CD14-positive monocyte (primary cell): ENCODE results near the gene CATSPERE. TPM values are rescaled to one million over a fixed set of nuclear protein-coding genes. Genes with fewer than 3 reads are reported as not detected.

Experiments used
- DNase-seq, 3 donors: peaks; one replicate each; pipeline ENCODE4 v3.0.0-alpha.2; 2011 to 2022
- H2AFZ ChIP-seq: 2 replicates; pipeline ENCODE4 v1.6.0; 2012; ENCODE audit warnings: mild to moderate bottlenecking, low read depth, low read length, inconsistent platforms; ENCODE audit not compliant: insufficient read depth, poor library complexity, severe bottlenecking
- H3K27ac ChIP-seq, 2 donors: 1 replicate in 1 of 2; 2 replicates in 1 of 2; pipeline ENCODE4 v1.5.1; 2012 to 2013; ENCODE audit warnings: low read length in 2 of 2, control low read depth in 1 of 2, inconsistent platforms in 1 of 2, low read depth in 1 of 2, mild to moderate bottlenecking in 1 of 2
- H3K27me3 ChIP-seq, 2 donors: one replicate each; pipeline versions ENCODE4 v1.6.0 to v1.6.1; 2011 to 2013; ENCODE audit warnings: low read length in 2 of 2; ENCODE audit not compliant: control insufficient read depth in 2 of 2, insufficient read depth in 2 of 2
- H3K36me3 ChIP-seq, 2 donors: replicated peaks in 1 of 2; 1 replicate in 1 of 2; 2 replicates in 1 of 2; pipeline versions ENCODE4 v1.5.1 to v1.6.1; 2012 to 2013; ENCODE audit warnings: low read length in 2 of 2, control low read depth in 1 of 2, inconsistent platforms in 1 of 2, mild to moderate bottlenecking in 1 of 2; ENCODE audit not compliant: insufficient read depth in 2 of 2, control insufficient read depth in 1 of 2
- H3K4me1 ChIP-seq, 2 donors: 1 replicate in 1 of 2; 2 replicates in 1 of 2; pipeline versions ENCODE4 v1.5.1 to v1.6.1; 2012 to 2013; ENCODE audit warnings: low read length in 2 of 2, control low read depth in 1 of 2, inconsistent platforms in 1 of 2, mild to moderate bottlenecking in 1 of 2, moderate library complexity in 1 of 2; ENCODE audit not compliant: insufficient read depth in 2 of 2, control insufficient read depth in 1 of 2
- H3K4me2 ChIP-seq: replicated peaks from 2 replicates; pipeline ENCODE3; 2012; ENCODE audit warnings: low read length, moderate library complexity, mild to moderate bottlenecking; ENCODE audit not compliant: poor library complexity, severe bottlenecking; ENCODE audit errors: extremely low read depth
- H3K4me3 ChIP-seq, 3 experiments: fragments of 200-600 bp in 1 of 3; sonication (generic) in 1 of 3; replicated peaks in 1 of 3; 1 replicate in 2 of 3; 2 replicates in 1 of 3; pipeline ENCODE4 v1.5.1; 2011 to 2013; ENCODE audit warnings: low read length in 3 of 3, mild to moderate bottlenecking in 3 of 3, control low read depth in 2 of 3, low read depth in 2 of 3, inconsistent platforms in 1 of 3, moderate library complexity in 1 of 3
- H3K79me2 ChIP-seq: 2 replicates; pipeline ENCODE4 v1.6.0; 2012; ENCODE audit warnings: mild to moderate bottlenecking, control low read depth, inconsistent platforms, low read length, moderate library complexity; ENCODE audit not compliant: insufficient read depth
- H3K9ac ChIP-seq: 2 replicates; pipeline ENCODE4 v1.6.0; 2017; ENCODE audit warnings: low read length, mild to moderate bottlenecking; ENCODE audit not compliant: insufficient read depth, poor library complexity, severe bottlenecking
- H3K9me3 ChIP-seq, 2 donors: replicated peaks in 1 of 2; 1 replicate in 1 of 2; 2 replicates in 1 of 2; pipeline versions ENCODE4 v1.5.1 to v1.6.1; 2012 to 2013; ENCODE audit warnings: low read length in 2 of 2, control low read depth in 1 of 2; ENCODE audit not compliant: control insufficient read depth in 1 of 2, insufficient read depth in 1 of 2
- H4K20me1 ChIP-seq: 2 replicates; pipeline ENCODE4 v1.6.0; 2012; ENCODE audit warnings: mild to moderate bottlenecking, low read length, control low read depth, moderate library complexity; ENCODE audit not compliant: insufficient read depth
- H3K27ac Mint-ChIP-seq, 7 donors: one replicate each; pipeline ENCODE4 v1.8.0; 2020; ENCODE audit warnings: mild to moderate bottlenecking in 7 of 7, mixed read lengths in 7 of 7, moderate library complexity in 6 of 7, inconsistent platforms in 2 of 7
- H3K27me3 Mint-ChIP-seq, 3 donors: one replicate each; pipeline ENCODE4 v1.8.0; 2021 to 2022; ENCODE audit warnings: low read depth in 3 of 3, mild to moderate bottlenecking in 3 of 3, mixed read lengths in 3 of 3, moderate library complexity in 3 of 3, inconsistent platforms in 1 of 3
- H3K36me3 Mint-ChIP-seq, 2 donors: one replicate each; pipeline ENCODE4 v1.8.0; 2020; ENCODE audit warnings: mixed read lengths in 2 of 2, inconsistent platforms in 1 of 2, mild to moderate bottlenecking in 1 of 2
- H3K4me1 Mint-ChIP-seq: one replicate; pipeline ENCODE4 v1.8.0; 2020; ENCODE audit warnings: mild to moderate bottlenecking, mixed read lengths
- H3K4me3 Mint-ChIP-seq, 2 donors: one replicate each; pipeline ENCODE4 v1.8.0; 2020; ENCODE audit warnings: mild to moderate bottlenecking in 2 of 2, mixed read lengths in 2 of 2, moderate library complexity in 1 of 2
- H3K9me3 Mint-ChIP-seq, 7 donors: one replicate each; pipeline ENCODE4 v1.8.0; 2020 to 2022; ENCODE audit warnings: mixed read lengths in 7 of 7, mild to moderate bottlenecking in 6 of 7, moderate library complexity in 6 of 7, inconsistent platforms in 2 of 7
- CTCF ChIP-seq: fragments of 200-600 bp; IDR thresholded peaks from one replicate; pipeline ENCODE4 v1.8.0; 2022; ENCODE audit warnings: antibody characterized with exemption, mild to moderate bottlenecking
- WGBS: methylation state at CpG from one replicate; pipeline ENCODE4 v1.1.5; 2013; ENCODE audit warnings: missing lambda C conversion rate; ENCODE audit not compliant: insufficient coverage; 5-methylcytosine and 5-hydroxymethylcytosine counted together
- intact Hi-C, 2 donors: fragments of 100-400 bp; cut with micrococcal nuclease; formaldehyde crosslinking; loops; one replicate each; pipeline versions ENCODE4 v1.15.0 to v1.15.1; 2023
- polyA plus RNA-seq, 3 donors: library from polyadenylated mRNA; depleted of rRNA in 1 of 3; unstranded in 2 of 3; stranded (reverse) in 1 of 3; fragments of 300-500 nt in 2 of 3; fragments of >200 nt in 1 of 3; fragmentation: Illumina TruSeq in 2 of 3; gene quantifications; 1 replicate in 2 of 3; 2 replicates in 1 of 3; pipeline ENCODE4 v1.2.3, GENCODE V29; 2012 to 2021

The CATSPERE gene
- polyA plus RNA-seq, 3 donors: 0.63 TPM; not detected in 2

- H3K27me3 Mint-ChIP-seq: peaks cover 0 to 4% (median 1%) of the 10 kb centered on the region in 3 donors
- DNase-seq: no peak
- Histone ChIP-seq H2AFZ (no peak overlapping the region), H4K20me1 (no peaks in the 10 kb centered on the region), H3K27ac (no peak overlapping the region), H3K4me2 (no peak overlapping the region), H3K27me3 (no peaks in the 10 kb centered on the region), H3K4me3 (no peak overlapping the region), H3K9ac (no peak overlapping the region), H3K36me3 (no peaks in the 10 kb centered on the region), H3K79me2 (no peaks in the 10 kb centered on the region), H3K9me3 (no peaks in the 10 kb centered on the region), H3K4me1 (no peaks in the 10 kb centered on the region)
- no peak for TF ChIP-seq CTCF
- no peaks in the 10 kb centered on the region for H3K36me3 Mint-ChIP-seq
- no peak overlapping the region for H3K27ac Mint-ChIP-seq
- no peaks in the 10 kb centered on the region for H3K4me1 Mint-ChIP-seq
- H3K4me3 Mint-ChIP-seq: no peak overlapping the region
- 93% methylated on average over 3 of the region's 3 CpGs for WGBS
- H3K9me3 Mint-ChIP-seq: peaks cover under 1 to 19% (median 10%) of the 10 kb centered on the region in 7 donors
- intact Hi-C loops: no loop called here
Measured at GRCh38 chr1:244502630-244503029, 41.6 kb downstream of the CATSPERE start.

- no peaks in the 10 kb centered on the region for H3K4me1 Mint-ChIP-seq
- no peak overlapping the region for H3K9ac ChIP-seq
Measured at GRCh38 chr1:244513493-244513892, 52.4 kb downstream of the CATSPERE start.

More at GRCh38 chr1:244513493-244513892, 52.4 kb downstream of the CATSPERE start:
- peaks cover 0 to 9% of the 10 kb centered on the region in 2 donors for H3K9me3 ChIP-seq
- H3K4me3 Mint-ChIP-seq: no peak overlapping the region
- H3K27ac ChIP-seq: no peak overlapping the region
- H3K27me3 ChIP-seq: no peaks in the 10 kb centered on the region
- H2AFZ ChIP-seq: no peak overlapping the region
- H4K20me1 ChIP-seq: no peaks in the 10 kb centered on the region
- DNase-seq: no peak
- peaks cover 9 to 24% (median 19%) of the 10 kb centered on the region in 7 donors for H3K9me3 Mint-ChIP-seq
- H3K4me3 ChIP-seq: no peak overlapping the region
- H3K27ac Mint-ChIP-seq: no peak overlapping the region
- intact Hi-C loops: no loop called here
- no peaks in the 10 kb centered on the region for H3K4me1 ChIP-seq
- H3K36me3 ChIP-seq: no peaks in the 10 kb centered on the region
- no peak for TF ChIP-seq CTCF
- H3K4me2 ChIP-seq: no peak overlapping the region
- 100% methylated on average over 2 of the region's 5 CpGs for WGBS
- H3K27me3 Mint-ChIP-seq: no peaks in the 10 kb centered on the region
- peaks cover 0 to 10% of the 10 kb centered on the region in 2 donors for H3K36me3 Mint-ChIP-seq
- no peaks in the 10 kb centered on the region for H3K79me2 ChIP-seq
